ENCODE measurements around the gene WLS.

The WLS gene

DNA sequence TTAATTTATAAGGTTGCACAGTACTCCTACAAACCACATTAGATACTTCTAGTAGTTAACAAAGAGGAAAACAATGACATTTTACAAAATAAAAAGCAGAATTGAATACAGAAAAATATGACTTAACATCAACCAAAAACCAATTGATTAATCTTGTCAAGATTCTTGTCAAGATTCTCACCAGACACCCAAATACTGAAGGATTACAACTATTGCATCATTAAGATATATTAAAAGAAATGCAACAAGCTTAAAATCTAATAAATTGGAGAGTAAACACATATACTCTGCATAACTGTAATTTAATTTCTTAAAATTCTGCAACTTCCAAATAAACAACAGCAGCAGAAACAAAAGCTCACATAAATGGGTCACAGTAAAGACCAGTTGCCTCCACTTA is 4.7 kb downstream of the WLS start:
- DNase-seq, result no peak

DNA sequence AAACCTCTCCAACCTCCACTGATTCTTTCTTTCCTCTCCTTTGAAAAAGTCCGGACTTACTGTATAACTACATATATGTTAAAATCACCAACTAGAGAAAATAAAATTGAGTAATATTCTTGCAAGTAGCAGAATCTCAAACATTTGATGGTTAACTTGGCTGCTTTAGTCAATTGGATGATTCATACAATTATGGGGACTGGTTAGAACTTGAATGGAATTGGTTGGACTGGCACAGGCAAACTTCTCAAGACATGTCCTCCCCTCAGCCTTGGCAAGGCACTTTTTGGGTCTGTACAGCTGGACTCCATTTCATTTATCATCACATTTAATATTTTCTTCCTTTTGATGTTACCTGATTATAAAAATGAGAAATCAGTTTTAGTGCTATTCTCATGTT is 6.5 kb downstream of the WLS start:
- DNase-seq, result no peak

DNA sequence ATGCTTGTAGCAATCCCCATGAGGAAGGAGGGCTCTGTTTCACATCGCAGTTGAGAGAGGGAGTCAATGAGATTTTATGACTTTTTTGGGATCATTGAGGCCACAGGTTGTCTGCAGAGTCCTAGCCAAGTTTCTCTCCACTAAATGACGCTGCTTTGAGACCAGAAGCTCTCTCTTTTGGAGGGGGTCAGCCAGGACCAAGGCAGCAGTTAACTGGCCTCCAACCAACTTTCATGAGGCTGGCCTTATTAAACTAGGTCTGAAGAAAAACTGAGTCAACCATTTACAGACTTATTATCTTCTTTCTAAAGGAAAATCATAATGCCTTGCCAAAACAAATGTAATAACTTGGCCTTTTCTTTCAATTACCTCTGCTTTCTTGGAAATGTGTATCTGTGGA is 8.6 kb downstream of the WLS start:
- no peak for DNase-seq

DNA sequence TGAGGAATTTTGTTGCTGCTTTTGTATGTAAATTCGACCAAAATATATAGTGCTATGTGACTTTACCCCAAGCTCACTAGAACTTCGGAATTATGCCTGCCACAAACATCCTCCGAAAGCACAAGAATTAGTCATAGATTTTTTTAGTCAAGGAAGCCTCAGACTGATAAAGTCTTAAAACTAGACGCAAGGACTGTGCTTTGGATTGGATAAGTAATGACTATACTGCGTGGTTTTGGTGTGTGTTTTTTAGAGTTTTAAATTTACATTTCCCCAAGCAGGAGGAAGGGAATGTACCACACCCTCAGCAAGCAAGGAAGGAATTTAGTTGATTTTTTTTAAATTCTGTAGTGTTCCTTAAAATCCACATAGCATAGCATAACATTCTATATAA is 10.3 kb downstream of the WLS start:
- DNase-seq, result no peak

DNA sequence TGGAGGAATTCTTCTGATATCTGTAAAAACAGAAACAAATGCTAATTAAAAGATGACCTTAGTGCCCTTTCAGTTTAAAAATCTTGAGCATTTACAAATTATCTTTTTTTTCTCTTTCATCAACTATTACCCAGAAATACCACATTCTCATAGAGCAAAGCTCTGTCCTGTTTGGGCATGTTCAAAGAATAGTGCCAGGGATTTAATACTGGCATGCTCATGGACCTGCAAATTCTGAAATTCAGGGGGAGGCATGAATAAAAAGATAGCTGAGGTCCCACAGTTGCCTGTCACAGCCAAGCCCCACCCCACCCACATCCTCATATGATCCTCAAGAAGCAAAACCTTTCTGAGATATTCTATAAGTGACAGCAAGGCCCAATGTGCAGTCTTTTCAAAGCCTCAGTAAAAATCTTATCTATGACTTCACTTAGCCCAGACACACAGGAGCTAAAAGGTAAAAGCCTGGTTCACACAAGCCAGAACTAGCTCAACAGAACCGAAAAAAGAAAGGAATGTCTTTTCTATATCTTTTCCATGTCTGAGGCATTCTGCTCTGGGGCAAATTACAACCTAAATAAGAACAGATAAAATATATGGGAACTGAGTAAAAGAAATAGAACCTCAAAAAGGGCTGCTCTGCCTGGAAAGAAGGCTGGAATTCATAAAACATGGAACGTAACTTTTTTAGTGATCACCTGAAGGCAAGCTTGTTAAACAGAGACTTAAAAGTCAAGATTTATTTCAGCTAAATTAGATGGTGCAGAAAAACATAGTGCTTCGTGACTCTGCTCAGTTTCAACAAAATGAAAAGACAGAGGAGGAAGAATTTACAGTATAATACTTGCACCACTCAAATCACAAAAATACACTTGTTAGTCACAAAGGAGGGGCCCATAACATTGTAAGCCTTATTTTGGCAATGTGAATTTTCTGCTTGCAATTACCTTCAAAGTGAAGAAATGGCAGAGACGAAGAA is 11.0 kb downstream of the WLS start:
- no peak for DNase-seq

DNA sequence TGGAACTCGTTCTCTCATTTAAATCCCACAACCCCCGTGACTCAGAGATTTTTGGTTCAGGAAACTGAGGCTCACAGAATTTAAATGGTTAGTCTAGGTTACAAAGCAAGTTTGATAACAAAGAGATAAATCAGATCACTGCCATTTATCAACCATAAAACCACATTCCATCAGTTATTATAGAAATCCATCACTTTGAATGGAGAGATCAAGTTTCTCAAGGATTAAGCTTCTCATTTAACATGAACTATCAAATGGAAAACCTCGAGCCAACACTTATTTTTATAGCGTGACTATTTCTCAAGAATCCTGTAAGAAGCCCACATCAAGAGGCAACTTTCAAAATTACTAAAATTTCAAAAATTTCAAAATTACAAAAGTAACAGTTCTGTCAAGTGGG is 11.9 kb downstream of the WLS start:
- no peak for DNase-seq

DNA sequence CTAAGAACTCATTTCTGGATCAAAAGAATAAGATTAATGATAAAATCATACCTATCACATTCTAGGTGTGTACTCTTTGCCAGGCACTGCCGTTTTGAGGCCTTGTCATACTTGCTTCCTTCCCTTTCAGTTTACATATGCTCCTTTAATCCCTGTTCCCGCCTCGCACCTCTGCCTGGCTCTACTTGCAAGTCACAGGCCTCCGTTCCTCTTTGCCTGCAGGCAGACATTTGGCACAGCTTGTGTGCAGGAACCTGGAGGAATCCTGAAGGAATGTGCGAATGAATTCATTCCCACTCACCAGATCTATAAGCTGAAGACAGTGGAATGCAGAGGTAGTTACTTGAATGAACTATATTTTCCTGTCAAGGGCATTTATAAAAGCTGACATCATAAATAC is 13.8 kb downstream of the WLS start:
- DNase-seq, result no peak

DNA sequence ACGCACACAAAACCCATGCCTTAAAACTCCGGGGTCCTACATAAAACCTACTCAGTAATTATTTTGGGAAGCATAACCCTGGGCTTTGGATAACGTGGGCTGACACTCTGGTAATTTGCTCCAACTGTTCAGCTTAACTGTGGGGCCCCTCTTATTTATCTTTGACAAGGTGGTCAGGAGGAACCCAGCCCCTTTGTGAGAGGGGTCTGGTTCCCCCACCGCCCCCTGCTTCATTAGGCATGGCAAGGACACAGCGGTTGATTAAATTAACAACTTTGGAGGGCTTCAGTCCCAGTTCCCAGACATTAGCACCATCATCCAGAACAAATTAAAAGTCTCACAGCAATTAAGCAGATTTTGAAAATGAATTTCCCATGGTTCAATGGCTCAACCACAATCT is 14.7 kb downstream of the WLS start:
- DNase-seq, result no peak

DNA sequence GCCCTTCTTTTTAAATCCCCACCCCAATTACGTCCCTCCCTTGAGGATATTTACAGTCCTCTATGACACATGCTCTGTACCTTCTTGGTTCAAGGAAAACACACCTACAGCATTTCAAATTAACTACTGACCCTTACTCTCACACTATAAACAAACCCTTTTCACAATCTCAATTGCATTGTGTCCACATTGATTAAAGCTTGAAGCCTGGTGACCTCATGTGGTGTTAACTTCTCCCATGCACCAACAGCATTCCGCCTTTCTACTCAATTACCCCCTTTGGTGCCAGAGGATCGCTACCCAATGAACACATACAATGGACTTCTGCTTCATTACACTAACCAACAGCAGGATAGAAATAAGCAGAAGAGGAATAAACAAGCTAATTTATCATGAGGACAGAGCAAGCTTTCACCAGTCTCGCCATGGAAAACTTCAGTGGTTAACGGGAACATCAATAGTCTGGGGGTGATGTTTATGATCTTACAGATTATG is 15.2 kb downstream of the WLS start:
- no peak for DNase-seq

DNA sequence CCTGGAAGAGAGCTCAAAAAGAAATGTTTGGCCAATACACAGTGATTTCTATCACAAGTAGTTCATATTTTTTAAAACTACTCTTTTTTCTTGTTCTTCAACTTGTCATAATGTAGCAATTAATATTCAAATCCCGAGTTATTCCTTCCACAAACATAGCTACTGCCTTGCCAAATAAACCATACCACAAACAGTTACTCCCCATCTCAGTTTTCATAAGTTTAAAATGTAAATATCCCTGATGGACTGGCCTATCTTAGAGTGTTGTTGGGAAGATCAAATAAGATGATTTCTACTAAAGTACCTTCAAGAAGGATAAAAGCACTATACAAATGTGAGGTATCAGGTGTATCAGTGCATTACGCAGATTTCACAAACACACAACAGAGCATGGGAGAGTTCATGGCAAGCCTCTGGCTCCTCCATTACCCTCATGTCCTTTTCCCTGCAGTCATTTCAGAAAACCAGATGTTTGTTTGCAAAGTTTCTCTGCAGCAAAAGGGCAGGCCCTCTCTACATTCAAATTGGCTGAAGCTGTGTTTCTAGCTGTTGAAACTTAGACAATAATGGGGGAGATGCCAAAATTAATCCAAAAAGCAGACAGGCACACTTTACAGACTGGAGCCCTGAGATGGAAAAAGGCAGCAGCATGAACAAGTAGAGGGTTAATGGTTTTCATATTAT is 16.1 kb downstream of the WLS start:
- DNase-seq, result no peak

DNA sequence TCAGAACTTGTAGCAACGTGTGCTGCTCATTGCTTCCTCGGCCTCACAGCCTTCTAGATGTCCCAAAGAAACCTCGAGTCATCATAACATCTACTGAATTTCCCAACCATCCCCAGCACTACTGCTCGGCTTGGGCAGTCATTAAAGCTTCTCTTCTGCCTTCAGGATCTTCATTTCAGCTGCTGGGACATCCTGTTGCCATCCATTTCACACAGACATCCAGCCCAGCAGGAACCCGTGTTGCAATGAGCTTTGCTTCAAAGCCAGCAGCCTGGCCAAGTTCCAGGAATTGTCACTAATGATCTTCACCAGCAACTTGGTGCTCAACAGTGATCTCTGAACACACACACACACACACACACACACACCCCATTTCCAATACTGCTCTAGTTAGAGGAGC is 18.5 kb downstream of the WLS start:
- DNase-seq, result no peak

DNA sequence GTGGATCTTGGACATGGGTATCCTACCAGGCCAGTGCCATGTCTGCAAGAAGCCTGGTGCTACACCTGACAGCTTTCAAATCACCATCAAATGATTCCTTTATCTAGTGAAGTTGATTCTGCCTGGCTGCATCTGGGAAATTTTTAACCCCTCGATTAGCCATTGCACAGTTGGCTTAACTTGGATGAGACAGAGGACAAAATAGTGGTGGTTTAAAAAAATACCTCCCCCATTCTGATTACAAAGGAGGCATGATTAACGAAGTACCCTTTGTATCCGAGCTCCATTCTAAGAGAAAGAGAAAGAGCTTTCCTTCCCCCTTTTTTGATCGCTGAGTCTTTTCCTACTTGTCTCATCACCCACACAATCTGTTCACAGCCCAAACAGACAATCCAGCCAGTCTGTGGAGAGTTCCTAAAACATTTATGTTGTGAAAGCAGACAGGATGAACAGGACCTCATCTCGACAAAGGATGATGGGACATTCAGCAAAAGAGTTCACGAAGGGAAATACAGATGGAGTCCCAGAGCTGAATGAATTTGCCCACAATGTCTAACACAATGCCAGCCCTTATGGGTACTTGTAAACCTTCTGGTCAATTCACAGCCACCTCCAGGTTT is 20.5 kb downstream of the WLS start:
- DNase-seq, result no peak

DNA sequence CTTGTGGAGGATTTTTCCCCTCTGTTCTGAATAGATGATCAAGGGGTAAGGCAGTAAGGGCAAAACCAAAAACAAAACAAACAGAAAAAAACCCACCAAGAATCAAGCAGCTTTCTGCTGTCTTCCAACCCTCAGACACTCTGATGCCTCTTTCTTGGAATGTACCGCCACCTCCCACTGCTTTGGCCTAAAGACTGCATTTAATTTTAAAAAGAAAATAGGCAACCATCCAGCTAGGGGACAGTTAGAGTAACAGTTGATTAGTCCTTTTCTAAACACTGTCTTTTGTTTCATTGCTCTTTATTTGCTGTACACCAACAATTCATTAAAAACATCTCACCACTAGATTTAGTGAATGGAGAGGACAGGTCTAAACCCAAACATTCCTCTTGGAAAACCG is 21.5 kb downstream of the WLS start:
- no peak for DNase-seq

DNA sequence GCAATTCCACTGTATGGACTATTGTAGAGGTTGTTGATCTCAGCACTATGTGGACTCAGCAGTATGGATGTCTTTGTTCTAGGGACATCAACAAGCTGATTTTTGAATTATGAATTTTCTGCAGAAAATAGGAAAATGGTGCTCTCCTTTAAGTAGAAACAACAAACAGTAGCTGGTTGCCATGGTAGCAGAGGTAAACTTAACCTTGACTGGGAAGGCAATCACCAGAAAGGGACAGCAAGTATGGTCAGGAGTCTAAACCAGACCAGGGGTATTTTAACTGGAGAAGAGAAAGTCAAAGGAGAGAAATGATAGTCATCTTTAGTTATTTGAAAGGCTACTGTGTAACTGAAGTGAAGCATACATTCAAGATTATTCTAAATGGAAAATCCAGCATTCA is 22.3 kb downstream of the WLS start:
- no peak for DNase-seq

DNA sequence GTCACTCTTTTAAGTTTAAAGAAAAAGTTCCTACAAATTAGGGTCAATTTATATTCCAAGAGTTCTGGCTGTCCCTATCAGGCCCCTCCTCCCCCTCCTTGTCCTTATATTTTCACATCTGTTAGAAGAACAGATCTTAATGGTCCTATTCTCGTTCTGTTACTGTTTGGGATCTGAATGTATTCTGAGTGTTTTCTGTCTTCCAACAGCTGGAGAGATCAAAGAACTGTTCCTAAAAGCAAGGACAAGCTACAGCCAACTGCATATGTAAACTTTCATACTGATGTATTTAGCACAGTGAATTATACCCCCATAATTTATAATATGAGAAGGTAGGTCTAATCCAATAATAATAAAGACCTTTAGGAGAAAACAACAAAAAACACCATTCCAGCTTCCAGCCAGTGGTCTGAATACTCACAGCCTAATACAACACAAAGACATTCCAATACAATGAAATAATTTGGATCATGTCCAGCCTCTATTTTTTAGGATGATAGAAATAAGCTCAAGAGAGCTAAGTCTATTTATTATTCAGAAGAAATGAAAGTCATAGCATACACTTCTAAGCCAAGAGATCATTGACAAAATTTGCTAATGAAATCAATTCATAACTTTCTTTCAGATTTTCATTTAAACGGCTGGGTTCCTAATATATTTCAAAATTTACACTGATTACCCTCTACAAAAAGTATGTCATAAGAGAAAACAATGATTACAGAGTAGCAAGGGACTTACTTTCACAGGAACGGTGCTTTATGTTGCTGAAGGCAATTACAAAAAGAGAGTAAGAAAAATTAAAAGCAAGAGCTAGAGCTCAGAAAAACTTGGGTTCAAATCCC is 25.3 kb downstream of the WLS start:
- no peak for DNase-seq

DNA sequence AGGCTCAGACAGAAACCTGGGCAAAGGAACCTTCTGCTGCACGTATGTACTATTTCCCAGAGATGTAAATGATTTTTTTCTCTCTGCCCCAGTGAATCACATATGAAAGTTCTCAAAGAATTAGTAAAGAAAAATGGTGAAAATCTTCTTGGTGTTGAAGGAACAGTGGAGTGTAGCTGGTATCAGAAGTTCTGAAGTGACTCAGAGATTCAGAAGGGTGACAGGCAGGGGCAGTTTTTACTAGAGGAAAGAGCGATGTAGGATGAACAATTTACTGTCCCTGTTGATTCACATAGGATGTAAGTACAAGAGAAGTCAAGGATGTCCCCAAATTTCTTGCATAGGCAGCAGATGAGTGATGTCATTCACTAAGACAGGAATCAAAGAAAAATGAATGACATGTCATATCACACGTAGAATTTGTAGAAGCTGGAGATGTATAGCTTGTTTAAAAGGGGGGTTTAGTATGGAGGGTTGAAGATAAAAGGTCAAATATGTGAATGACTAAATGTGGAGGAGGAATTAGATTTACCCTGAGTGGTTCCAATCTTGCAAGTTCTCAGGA is 26.4 kb downstream of the WLS start:
- DNase-seq, result no peak

DNA sequence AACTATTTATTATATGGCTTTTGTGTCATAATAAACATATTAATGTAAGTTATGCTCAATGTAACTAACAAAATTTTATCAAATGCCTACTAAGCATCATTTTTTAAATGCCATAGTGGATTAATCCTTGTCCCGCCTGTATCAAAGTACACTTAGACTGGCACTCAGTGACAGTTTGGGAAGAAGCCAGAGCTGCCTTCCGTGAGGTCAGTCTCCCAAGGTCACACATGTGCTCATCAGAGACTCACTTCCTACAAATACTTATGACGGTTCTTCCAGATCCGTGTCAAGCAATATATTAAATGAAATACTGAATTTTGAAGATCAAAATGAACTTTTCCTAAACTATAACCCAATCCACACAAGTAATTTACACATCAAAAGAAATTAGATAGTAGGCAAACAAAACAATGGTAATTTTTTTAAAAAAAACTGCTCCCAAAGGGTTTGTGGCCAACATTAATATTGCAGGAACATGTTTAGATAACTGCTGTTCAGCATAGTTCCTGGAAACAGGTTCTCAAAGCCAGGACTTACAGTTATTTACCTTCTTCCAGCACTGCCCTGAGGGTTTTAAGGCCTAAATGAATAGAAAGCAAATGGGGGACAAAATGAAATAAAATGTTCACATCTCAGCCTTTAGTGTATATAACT is 27.2 kb downstream of the WLS start:
- no peak for DNase-seq

DNA sequence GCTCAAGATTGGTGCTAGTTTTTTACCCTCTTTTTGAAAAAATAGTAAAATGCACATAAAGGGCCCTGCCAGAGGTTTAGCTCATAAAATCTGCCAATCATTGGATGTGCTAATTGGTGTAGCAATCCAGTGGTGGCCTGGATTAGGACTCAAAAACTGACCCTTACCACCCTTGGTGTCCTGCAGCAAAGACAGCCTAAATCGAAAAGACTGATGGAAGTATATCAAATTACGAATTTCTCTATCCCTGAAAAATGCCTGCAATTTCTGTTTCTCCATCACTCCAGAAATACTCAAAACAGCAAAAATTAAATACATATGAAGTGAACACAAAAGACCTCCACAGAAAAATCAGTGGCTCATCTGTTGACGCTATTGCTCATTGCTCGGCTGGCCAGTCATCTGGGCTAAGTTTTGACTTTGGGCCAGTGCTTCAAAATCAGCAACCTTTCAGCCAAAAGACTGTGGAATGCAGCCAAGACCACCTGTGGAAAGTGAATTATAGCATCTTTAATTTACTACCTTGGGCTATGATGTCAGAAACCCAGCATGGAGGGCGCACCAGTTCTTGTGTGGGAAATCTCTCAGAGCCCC is 30.0 kb downstream of the WLS start:
- DNase-seq, result no peak

DNA sequence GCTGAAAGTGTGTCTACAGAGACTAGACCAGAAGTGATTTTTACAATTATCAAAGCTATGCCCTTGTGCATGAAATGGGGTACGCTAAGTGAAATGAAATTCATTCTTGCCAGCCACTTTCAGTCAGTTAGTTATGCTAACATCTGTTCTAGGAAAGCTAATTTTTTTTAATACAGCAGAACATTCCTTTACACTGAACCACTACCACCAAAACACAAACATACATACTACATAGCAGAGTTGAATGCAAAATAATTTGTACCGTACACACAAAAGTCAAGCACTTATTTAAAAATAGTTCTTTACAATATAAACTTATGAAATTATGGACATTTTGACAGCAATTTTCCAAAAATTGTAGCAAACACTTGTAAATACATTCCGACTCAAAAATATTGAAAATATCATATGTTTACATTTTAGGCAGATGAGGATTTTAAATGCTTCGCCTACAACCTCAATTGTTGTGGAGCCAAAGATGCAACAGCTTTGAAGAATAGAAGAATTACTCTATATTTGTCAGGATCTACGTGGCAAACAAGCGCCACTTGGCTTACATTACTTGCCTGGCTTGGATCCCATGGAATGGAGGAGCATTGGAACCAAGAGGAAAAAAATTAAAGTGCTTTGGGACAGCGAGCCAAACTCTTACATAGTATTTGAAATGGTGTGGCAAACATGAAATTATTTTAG is 30.6 kb downstream of the WLS start:
- no peak for DNase-seq

DNA sequence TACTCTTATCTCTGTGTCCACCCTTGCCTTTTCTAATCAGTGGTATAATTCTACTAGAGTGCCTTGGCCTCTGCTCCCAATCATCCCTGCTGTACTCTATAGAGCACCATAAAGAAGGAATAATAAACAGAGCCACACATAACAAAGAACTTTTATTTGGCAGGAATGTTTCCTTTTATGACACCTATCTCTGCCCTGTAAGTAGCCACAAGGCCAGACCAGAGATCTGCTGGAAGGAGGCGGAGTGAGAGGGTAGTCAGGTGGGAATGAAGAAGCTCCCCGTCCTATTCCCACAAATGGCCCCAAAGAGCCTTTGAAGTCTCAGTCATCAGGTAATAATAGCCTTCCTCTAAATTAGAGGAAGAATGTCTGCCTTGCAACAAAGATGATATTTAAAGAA is 32.7 kb downstream of the WLS start:
- no peak for DNase-seq

DNA sequence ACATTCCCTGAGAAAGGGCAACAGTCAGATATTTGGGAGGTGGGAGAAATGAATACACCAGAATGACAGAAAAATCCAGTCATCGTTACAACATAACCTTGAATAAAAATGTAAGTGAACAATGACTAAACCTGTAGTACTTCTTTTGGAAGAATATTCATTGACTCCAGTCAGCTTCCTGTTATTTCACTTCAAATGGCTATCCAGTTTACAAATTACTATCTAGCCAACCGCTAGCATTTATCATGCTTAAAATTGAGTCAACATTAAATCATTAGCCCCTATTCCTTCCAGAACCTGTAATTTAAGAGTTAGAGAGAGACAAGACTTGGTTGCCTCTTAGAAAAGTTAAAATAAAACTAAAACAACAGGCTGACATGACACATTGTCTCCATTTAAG is 33.6 kb downstream of the WLS start:
- DNase-seq, result no peak

Data from NK-92 treated with Interleukin-12 subunit alpha and Interleukin-12 subunit beta, amount 100 ng/mL, for 24 hours (cell line).